ENCODE measurements around the gene FBXO45.
"Not testable (repeated sequence)": the region's sequence is repeated elsewhere in the genome, so short reads cannot be mapped to it uniquely, and the experiment has no call there.

FBXO45 gene

GRCh38 chr3:196557236-196557635, 11.2 kb upstream of the FBXO45 start:
- no peak overlapping the region for H3K27ac ChIP-seq (ENCODE audit: low read depth, low read length)
- H3K4me3 ChIP-seq (ENCODE audit: low read depth, low read length) = no peak overlapping the region
- no peak overlapping the region for H3K9ac ChIP-seq (ENCODE audit: low read length)
- no peaks in the 10 kb centered on the region for H3K4me1 ChIP-seq (ENCODE audit: control insufficient read depth, insufficient read depth, low read length)
- H3K9me3 ChIP-seq (ENCODE audit: control insufficient read depth, insufficient read depth, low read depth, low read length) = no peaks in the 10 kb centered on the region
- H3K36me3 ChIP-seq (ENCODE audit: control insufficient read depth, insufficient read depth, low read length) = peaks cover 15% of the 10 kb centered on the region
- H3K27me3 ChIP-seq (ENCODE audit: control insufficient read depth, insufficient read depth, low read length) = no peaks in the 10 kb centered on the region

DNA sequence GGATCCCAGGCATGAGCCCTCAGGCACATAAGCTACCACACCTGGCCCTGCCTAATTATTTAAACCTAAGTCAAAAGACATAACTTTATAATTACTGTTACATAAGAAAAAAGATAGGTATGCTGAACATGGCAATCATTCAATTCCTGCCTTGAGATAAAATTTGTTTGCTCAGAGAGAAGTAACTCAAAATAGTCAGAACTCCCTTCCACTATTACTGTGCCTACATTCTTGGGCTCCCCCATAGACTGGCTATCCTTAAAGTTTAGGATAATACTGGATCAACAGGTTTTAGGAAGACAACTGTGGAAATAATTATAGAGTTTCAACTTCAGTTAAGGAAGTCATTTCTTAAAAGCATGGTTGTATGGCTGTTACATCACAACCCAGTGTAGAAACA, 10.0 kb upstream of the FBXO45 start:
- Histone ChIP-seq H3K4me3 (ENCODE audit: low read depth, low read length) (no peak overlapping the region), H3K36me3 (ENCODE audit: control insufficient read depth, insufficient read depth, low read length) (peaks cover 15% of the 10 kb centered on the region), H3K9ac (ENCODE audit: low read length) (no peak overlapping the region), H3K27ac (ENCODE audit: low read depth, low read length) (no peak overlapping the region), H3K9me3 (ENCODE audit: control insufficient read depth, insufficient read depth, low read depth, low read length) (no peaks in the 10 kb centered on the region), H3K4me1 (ENCODE audit: control insufficient read depth, insufficient read depth, low read length) (no peaks in the 10 kb centered on the region), H3K27me3 (ENCODE audit: control insufficient read depth, insufficient read depth, low read length) (no peaks in the 10 kb centered on the region)

DNA sequence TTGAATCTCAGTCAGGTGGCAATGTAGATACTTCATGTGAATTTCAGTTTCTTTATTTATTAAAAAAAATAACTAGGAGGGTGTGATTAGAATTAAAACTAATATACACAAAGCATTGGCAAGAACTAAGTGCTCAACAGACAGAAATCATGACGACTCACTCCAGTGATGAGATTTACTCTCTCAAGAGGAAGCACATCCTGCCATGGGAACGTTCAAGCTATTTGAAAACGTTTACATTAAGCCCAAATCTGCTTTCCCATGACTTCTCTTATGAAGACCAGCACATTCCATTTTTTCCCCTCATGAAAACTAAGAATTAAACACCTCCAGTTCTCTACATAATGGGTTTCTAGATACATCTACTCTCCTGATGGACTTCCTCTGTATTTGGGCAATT, 8.6 kb upstream of the FBXO45 start:
- no peak overlapping the region for H3K27ac ChIP-seq (ENCODE audit: low read depth, low read length)
- H3K9ac ChIP-seq (ENCODE audit: low read length) = no peak overlapping the region
- H3K4me1 ChIP-seq (ENCODE audit: control insufficient read depth, insufficient read depth, low read length) = no peaks in the 10 kb centered on the region
- H3K27me3 ChIP-seq (ENCODE audit: control insufficient read depth, insufficient read depth, low read length) = no peaks in the 10 kb centered on the region
- peaks cover 15% of the 10 kb centered on the region for H3K36me3 ChIP-seq (ENCODE audit: control insufficient read depth, insufficient read depth, low read length)
- no peaks in the 10 kb centered on the region for H3K9me3 ChIP-seq (ENCODE audit: control insufficient read depth, insufficient read depth, low read depth, low read length)
- H3K4me3 ChIP-seq (ENCODE audit: low read depth, low read length) = no peak overlapping the region

DNA sequence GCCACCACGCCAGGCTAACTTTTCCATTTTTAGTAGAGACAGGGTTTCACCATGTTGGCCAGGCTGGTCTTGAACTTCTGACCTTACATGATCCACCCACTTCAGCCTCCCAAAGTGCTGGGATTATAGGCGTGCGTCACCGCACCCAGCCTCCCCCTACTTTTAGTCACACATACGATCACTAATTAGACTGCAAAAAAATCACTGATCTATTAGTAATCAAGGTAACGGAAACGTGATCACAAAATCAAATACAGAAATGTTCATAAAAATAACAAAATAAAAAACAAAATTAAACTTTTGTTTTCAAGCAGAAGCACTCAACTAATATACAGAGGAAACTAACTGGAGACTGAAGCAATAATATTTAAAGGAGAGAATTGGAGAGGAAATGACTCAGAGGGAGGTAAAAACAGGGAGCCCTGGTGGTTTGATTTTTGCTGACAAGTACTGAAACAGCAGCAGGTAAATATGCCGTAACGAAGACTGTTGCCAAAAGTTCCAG, 4.7 kb upstream of the FBXO45 start:
- no peak overlapping the region for H3K9ac ChIP-seq (ENCODE audit: low read length)
- no peaks in the 10 kb centered on the region for H3K4me1 ChIP-seq (ENCODE audit: control insufficient read depth, insufficient read depth, low read length)
- no peaks in the 10 kb centered on the region for H3K9me3 ChIP-seq (ENCODE audit: control insufficient read depth, insufficient read depth, low read depth, low read length)
- no peak overlapping the region; the same call in 1 of the 2 replicates for H3K27ac ChIP-seq (ENCODE audit: low read depth, low read length)
- no peaks in the 10 kb centered on the region for H3K27me3 ChIP-seq (ENCODE audit: control insufficient read depth, insufficient read depth, low read length)
- peaks cover 19% of the 10 kb centered on the region for H3K36me3 ChIP-seq (ENCODE audit: control insufficient read depth, insufficient read depth, low read length)
- no peak overlapping the region for H3K4me3 ChIP-seq (ENCODE audit: low read depth, low read length)

DNA sequence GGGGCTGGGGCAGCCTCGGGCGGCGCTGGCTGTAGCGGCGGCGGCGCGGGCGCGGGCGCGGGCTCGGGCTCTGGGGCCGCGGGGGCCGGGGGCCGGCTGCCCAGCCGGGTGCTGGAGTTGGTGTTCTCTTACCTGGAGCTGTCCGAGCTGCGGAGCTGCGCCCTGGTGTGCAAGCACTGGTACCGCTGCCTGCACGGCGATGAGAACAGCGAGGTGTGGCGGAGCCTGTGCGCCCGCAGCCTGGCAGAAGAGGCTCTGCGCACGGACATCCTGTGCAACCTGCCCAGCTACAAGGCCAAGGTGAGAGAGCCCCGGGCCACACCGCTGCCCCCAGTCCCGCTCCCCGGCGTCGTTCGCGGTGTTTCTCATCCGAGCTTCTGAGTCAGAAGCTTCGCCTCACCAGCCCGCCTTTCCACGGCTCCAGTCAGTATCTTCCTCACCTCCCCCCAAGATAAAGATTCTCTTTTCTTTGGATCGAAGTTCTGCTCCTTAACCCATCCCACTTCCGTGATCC, 600 bp downstream of the FBXO45 start:
- 0 out of 2 replicates have a peak overlapping the region, but pooled peaks have one; percentile 52 for H3K27ac ChIP-seq (ENCODE audit: low read depth, low read length)
- no peaks in the 10 kb centered on the region for H3K27me3 ChIP-seq (ENCODE audit: control insufficient read depth, insufficient read depth, low read length)
- H3K4me3 ChIP-seq (ENCODE audit: low read depth, low read length) = peak overlapping the region; percentile 95
- H3K4me1 ChIP-seq (ENCODE audit: control insufficient read depth, insufficient read depth, low read length) = peaks cover 7% of the 10 kb centered on the region; the same call in 1 of the 2 replicates
- peaks cover 7% of the 10 kb centered on the region for H3K36me3 ChIP-seq (ENCODE audit: control insufficient read depth, insufficient read depth, low read length)
- H3K9me3 ChIP-seq (ENCODE audit: control insufficient read depth, insufficient read depth, low read depth, low read length) = no peaks in the 10 kb centered on the region
- peak overlapping the region; percentile 97 for H3K9ac ChIP-seq (ENCODE audit: low read length)

DNA sequence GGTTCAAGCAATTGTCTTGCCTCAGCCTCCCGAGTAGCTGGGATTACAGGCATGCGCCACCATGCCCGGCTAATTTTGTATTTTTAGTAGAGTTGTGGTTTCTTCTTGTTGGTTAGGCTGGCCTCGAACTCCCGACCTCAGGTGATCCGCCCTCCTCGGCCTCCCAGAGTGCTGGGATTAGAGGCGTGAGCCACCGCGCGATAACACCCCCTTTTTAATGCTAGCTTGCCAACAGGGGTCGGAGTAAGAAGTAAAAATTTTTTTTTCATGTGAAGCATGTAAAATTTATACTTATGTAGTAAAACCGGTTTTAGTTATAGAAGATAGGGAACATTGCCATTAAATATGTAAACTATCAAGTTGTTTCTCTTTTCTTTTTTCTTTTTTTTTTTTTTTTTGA, 1.9 kb downstream of the FBXO45 start:
- not testable (repeated sequence) for H3K27ac ChIP-seq (ENCODE audit: low read depth, low read length)

DNA sequence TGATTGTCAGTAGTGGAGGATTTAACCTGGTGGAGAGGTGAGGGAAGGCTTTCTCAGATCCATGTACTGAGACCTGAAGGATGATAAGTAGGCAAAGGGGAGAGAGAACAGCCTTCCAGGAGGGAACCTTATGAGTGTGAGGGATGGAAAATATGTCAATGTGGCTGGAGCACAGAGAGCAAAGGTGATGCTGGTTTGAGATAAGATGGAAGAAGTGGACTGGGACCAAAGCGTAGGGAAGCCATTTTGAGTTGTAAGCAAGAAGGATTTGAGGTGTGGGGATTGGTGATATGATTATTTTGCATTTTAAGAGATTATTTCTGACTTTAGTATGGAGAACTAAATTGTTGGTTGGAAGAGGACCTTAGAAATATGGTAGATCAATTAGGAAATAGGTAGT, 3.9 kb downstream of the FBXO45 start:
- Histone ChIP-seq H3K36me3 (ENCODE audit: control insufficient read depth, insufficient read depth, low read length) (peaks cover 5% of the 10 kb centered on the region), H3K9me3 (ENCODE audit: control insufficient read depth, insufficient read depth, low read depth, low read length) (no peaks in the 10 kb centered on the region), H3K27ac (ENCODE audit: low read depth, low read length) (no peak overlapping the region), H3K4me1 (ENCODE audit: control insufficient read depth, insufficient read depth, low read length) (peaks cover 7% of the 10 kb centered on the region; the same call in 1 of the 2 replicates), H3K27me3 (ENCODE audit: control insufficient read depth, insufficient read depth, low read length) (no peaks in the 10 kb centered on the region), H3K4me3 (ENCODE audit: low read depth, low read length) (no peak overlapping the region), H3K9ac (ENCODE audit: low read length) (no peak overlapping the region)

More for the DNA sequence above, 1.9 kb downstream of the FBXO45 start:
- H3K9ac ChIP-seq (ENCODE audit: low read length); H3K27me3 ChIP-seq (ENCODE audit: control insufficient read depth, insufficient read depth, low read length); H3K4me3 ChIP-seq (ENCODE audit: low read depth, low read length); H3K9me3 ChIP-seq (ENCODE audit: control insufficient read depth, insufficient read depth, low read depth, low read length); H3K36me3 ChIP-seq (ENCODE audit: control insufficient read depth, insufficient read depth, low read length); H3K4me1 ChIP-seq (ENCODE audit: control insufficient read depth, insufficient read depth, low read length): not testable (repeated sequence)

GRCh38 chr3:196585044-196585757, 16.7 kb downstream of the FBXO45 start:
- Histone ChIP-seq H3K9ac (ENCODE audit: low read length) (no peak overlapping the region), H3K4me1 (ENCODE audit: control insufficient read depth, insufficient read depth, low read length) (0 out of 2 replicates have a peak, but pooled peaks cover 7% of the 10 kb centered on the region)

DNA sequence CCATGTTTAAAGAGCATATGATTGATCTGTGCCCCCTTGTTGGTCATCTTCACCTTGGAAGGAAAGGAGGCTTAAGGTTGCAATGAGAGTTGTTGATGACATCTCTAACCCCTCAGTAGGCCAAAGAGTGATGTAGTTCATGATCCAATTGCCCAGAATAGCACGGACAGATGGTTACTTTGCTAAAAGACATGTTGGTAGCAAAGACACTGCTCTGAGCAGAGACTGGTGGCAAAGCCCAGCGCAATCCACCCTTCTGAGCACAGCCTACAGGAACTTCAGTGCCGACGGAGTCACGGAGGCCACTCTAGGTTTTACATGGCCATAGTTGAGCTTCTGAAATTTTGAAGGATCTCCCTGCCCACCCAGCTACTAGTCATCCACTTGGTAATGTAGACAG, 21.8 kb downstream of the FBXO45 start:
- Histone ChIP-seq H3K4me3 (ENCODE audit: low read depth, low read length) (no peak overlapping the region), H3K9ac (ENCODE audit: low read length) (no peak overlapping the region), H3K9me3 (ENCODE audit: control insufficient read depth, insufficient read depth, low read depth, low read length) (no peaks in the 10 kb centered on the region), H3K27ac (ENCODE audit: low read depth, low read length) (no peak overlapping the region), H3K27me3 (ENCODE audit: control insufficient read depth, insufficient read depth, low read length) (no peaks in the 10 kb centered on the region), H3K4me1 (ENCODE audit: control insufficient read depth, insufficient read depth, low read length) (0 out of 2 replicates have a peak, but pooled peaks cover 7% of the 10 kb centered on the region), H3K36me3 (ENCODE audit: control insufficient read depth, insufficient read depth, low read length) (peaks cover 6% of the 10 kb centered on the region; the same call in 1 of the 2 replicates)

More at GRCh38 chr3:196585044-196585757, 16.7 kb downstream of the FBXO45 start:
- H3K4me3 ChIP-seq (ENCODE audit: low read depth, low read length) = no peak overlapping the region
- no peaks in the 10 kb centered on the region for H3K27me3 ChIP-seq (ENCODE audit: control insufficient read depth, insufficient read depth, low read length)
- peaks cover 23% of the 10 kb centered on the region for H3K36me3 ChIP-seq (ENCODE audit: control insufficient read depth, insufficient read depth, low read length)
- H3K27ac ChIP-seq (ENCODE audit: low read depth, low read length) = no peak overlapping the region
- H3K9me3 ChIP-seq (ENCODE audit: control insufficient read depth, insufficient read depth, low read depth, low read length) = no peaks in the 10 kb centered on the region

DNA sequence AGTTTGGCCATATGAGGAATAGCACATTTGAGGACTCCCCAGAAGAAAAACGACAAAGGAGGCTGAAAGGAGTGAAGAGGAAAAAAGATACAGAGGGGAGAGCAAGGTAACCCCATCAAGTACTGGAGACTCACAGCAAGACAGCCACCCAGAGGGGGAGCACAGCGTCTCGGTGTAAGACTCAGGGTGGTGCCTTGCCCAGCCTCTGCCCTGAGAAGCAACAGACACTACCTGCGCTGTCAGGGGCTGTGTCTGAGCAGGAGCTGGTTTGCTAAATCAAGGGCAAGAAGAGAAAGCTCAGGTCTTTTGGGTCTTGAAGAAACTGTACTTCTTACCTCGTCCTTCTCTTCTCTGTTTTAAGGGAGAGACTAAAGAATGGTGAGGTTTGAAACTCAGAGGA, 27.9 kb downstream of the FBXO45 start:
- Histone ChIP-seq H3K9ac (ENCODE audit: low read length) (no peak overlapping the region), H3K4me3 (ENCODE audit: low read depth, low read length) (no peak overlapping the region), H3K27me3 (ENCODE audit: control insufficient read depth, insufficient read depth, low read length) (no peaks in the 10 kb centered on the region), H3K9me3 (ENCODE audit: control insufficient read depth, insufficient read depth, low read depth, low read length) (no peaks in the 10 kb centered on the region), H3K4me1 (ENCODE audit: control insufficient read depth, insufficient read depth, low read length) (0 out of 2 replicates have a peak, but pooled peaks cover 3% of the 10 kb centered on the region), H3K27ac (ENCODE audit: low read depth, low read length) (no peak overlapping the region), H3K36me3 (ENCODE audit: control insufficient read depth, insufficient read depth, low read length) (no peaks in the 10 kb centered on the region)

GRCh38 chr3:196597971-196598733, 29.7 kb downstream of the FBXO45 start:
- H3K9me3 ChIP-seq (ENCODE audit: control insufficient read depth, insufficient read depth, low read depth, low read length); H3K27me3 ChIP-seq (ENCODE audit: control insufficient read depth, insufficient read depth, low read length); H3K36me3 ChIP-seq (ENCODE audit: control insufficient read depth, insufficient read depth, low read length); H3K9ac ChIP-seq (ENCODE audit: low read length); H3K27ac ChIP-seq (ENCODE audit: low read depth, low read length); H3K4me1 ChIP-seq (ENCODE audit: control insufficient read depth, insufficient read depth, low read length); H3K4me3 ChIP-seq (ENCODE audit: low read depth, low read length): not testable (repeated sequence)
